DND-41 (cell line): ENCODE data around the gene MARCHF3.

Experiments used
- ATAC-seq: fragments of 200-7000 bp; cut with Tn5 transposase; 3 replicates; pipeline ENCODE4 v1.9.1; 2021; ENCODE audit warnings: low read depth; ENCODE audit not compliant: insufficient read depth
- DNase-seq: peaks from one replicate; pipeline ENCODE4 v3.0.0-alpha.2; 2020
- H2AFZ ChIP-seq: 2 replicates; pipeline ENCODE4 v1.6.0; 2012; ENCODE audit warnings: low read depth, low read length
- H3K27ac ChIP-seq: 2 replicates; pipeline ENCODE4 v1.5.1; 2012; ENCODE audit warnings: low read length, inconsistent platforms
- H3K27me3 ChIP-seq: fragments of 200-600 bp; sonication (generic); 2 replicates; pipeline ENCODE4 v1.6.0; 2012; ENCODE audit warnings: low read length, mild to moderate bottlenecking, inconsistent platforms; ENCODE audit not compliant: insufficient read depth, poor library complexity
- H3K36me3 ChIP-seq: 2 replicates; pipeline ENCODE4 v1.5.1; 2012; ENCODE audit warnings: low read length, inconsistent platforms; ENCODE audit not compliant: insufficient read depth
- H3K4me1 ChIP-seq: 2 replicates; pipeline ENCODE4 v1.5.1; 2012; ENCODE audit warnings: mild to moderate bottlenecking, low read length; ENCODE audit not compliant: insufficient read depth
- H3K4me2 ChIP-seq: 2 replicates; pipeline ENCODE4 v1.6.0; 2012; ENCODE audit warnings: mild to moderate bottlenecking, moderate library complexity, low read length, inconsistent platforms; ENCODE audit not compliant: insufficient read depth
- H3K4me3 ChIP-seq, 2 experiments: fragments of 200-600 bp in 1 of 2; shearing (Covaris generic) in 1 of 2; 2 replicates each; pipeline ENCODE4 v1.5.1; 2012 to 2016; ENCODE audit warnings: inconsistent platforms in 2 of 2, low read length in 2 of 2, mild to moderate bottlenecking in 2 of 2, low read depth in 1 of 2, moderate library complexity in 1 of 2
- H3K79me2 ChIP-seq: 2 replicates; pipeline ENCODE4 v1.6.0; 2012; ENCODE audit warnings: low read length, inconsistent platforms; ENCODE audit not compliant: insufficient read depth
- H3K9ac ChIP-seq: 2 replicates; pipeline ENCODE4 v1.6.0; 2012; ENCODE audit warnings: low read depth, mild to moderate bottlenecking, inconsistent platforms, low read length, moderate library complexity
- H3K9me3 ChIP-seq: 2 replicates; pipeline ENCODE4 v1.5.1; 2012; ENCODE audit warnings: low read length, moderate library complexity, mild to moderate bottlenecking, inconsistent platforms; ENCODE audit not compliant: insufficient read depth, severe bottlenecking
- H4K20me1 ChIP-seq: 2 replicates; pipeline ENCODE4 v1.6.0; 2012; ENCODE audit warnings: low read length; ENCODE audit not compliant: insufficient read depth
- CTCF ChIP-seq: IDR thresholded peaks from 2 replicates; pipeline ENCODE4 v1.5.1; 2012; ENCODE audit warnings: borderline replicate concordance, low read length, moderate library complexity, mild to moderate bottlenecking; ENCODE audit not compliant: poor library complexity, severe bottlenecking; ENCODE audit errors: extremely low read depth
- EZH2 ChIP-seq: IDR thresholded peaks from 3 replicates; pipeline ENCODE4 v1.6.1; 2012; ENCODE audit warnings: borderline replicate concordance, low read depth, mild to moderate bottlenecking, moderate library complexity, low read length, inconsistent platforms; ENCODE audit not compliant: severe bottlenecking

Gene MARCHF3

DNA sequence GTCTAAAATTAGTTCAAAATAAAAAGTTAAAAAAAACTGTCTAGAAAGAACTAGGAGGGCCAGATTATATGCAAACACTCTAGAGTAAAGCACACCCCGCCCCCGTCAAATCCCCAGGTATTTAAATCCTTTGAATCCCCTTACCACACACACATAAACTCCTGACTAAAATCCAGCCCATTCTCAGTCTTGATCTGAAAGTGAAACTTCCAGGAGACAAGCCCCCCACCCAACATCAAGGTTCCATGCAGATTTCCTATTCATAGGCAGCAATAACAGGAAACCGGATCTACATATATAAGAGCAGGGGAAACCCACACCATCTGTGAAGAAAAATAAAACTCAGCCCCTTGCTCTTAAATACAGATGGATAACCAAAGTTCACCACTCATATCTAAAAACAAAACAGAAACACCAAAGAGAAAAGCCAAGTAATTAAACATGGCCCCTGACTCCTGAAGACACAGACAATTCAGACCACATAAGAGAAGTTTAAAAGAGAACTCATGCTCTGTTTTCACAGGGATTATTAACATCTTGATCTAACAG is 42.3 kb downstream of the MARCHF3 start:
- Histone ChIP-seq H3K36me3 (no peaks in the 10 kb centered on the region), H3K27me3 (no peaks in the 10 kb centered on the region), H2AFZ (no peak overlapping the region), H3K9me3 (no peaks in the 10 kb centered on the region), H3K79me2 (no peaks in the 10 kb centered on the region), H4K20me1 (no peaks in the 10 kb centered on the region), H3K4me3 (no peak overlapping the region), H3K4me1 (no peaks in the 10 kb centered on the region), H3K27ac (no peak overlapping the region), H3K9ac (no peak overlapping the region), H3K4me2 (no peak overlapping the region)
- DNase-seq (no peak), ATAC-seq (no peak)
- TF ChIP-seq EZH2 (no peak), CTCF (no peak)

DNA sequence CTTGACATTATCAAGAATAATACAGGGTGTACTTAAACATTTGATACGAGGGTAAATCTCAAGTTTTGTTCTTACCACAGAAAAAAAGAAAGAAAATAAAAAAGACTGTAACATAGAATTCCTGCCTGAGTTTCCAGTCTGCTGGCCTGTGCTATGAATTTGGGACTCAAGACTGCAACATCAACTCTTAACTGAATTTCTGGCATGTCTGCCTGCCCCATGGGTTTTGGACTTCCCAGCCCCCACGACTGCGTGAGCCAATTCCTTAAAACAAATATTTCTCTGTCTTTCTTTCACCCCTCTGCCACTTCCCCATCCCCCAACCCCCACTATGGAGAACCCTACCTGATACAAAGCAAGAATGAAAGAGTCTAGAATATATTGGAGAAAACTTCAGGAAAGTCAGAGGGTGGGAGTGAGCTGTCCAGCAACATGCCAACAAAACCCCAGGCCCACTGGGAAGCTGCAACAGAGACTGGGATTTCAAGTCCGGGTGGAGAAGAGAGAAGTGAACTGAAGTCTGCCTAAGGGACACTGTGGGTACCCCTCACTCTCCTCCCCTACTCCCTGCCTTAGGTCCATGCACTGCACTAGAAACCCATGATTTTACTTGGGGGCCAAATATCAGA is 43.0 kb downstream of the MARCHF3 start:
- Histone ChIP-seq H3K4me2 (no peak overlapping the region), H4K20me1 (no peaks in the 10 kb centered on the region), H3K79me2 (no peaks in the 10 kb centered on the region), H3K4me3 (no peak overlapping the region), H3K27ac (no peak overlapping the region), H3K36me3 (no peaks in the 10 kb centered on the region), H3K9me3 (no peaks in the 10 kb centered on the region), H3K9ac (no peak overlapping the region), H3K4me1 (no peaks in the 10 kb centered on the region), H3K27me3 (no peaks in the 10 kb centered on the region), H2AFZ (no peak overlapping the region)
- DNase-seq (no peak), ATAC-seq (no peak)
- no peak for TF ChIP-seq CTCF
- no peak for TF ChIP-seq EZH2

GRCh38 chr5:126984632-126985031 is 45.7 kb downstream of the MARCHF3 start:
- no peak overlapping the region for H3K9ac ChIP-seq
- H3K27ac ChIP-seq = no peak overlapping the region
- H3K27me3 ChIP-seq = peaks cover 6% of the 10 kb centered on the region
- H4K20me1 ChIP-seq = no peaks in the 10 kb centered on the region
- H3K4me3 ChIP-seq = no peak overlapping the region
- TF ChIP-seq CTCF (no peak), EZH2 (no peak)
- no peak for DNase-seq
- no peaks in the 10 kb centered on the region for H3K9me3 ChIP-seq
- ATAC-seq = no peak
- no peaks in the 10 kb centered on the region for H3K79me2 ChIP-seq
- H3K4me2 ChIP-seq = no peak overlapping the region
- H3K36me3 ChIP-seq = no peaks in the 10 kb centered on the region
- H3K4me1 ChIP-seq = no peaks in the 10 kb centered on the region
- H2AFZ ChIP-seq = no peak overlapping the region
